ENCODE results near the gene ARHGEF4.
A peak's percentile ranks its signal among the peaks of the same experiment; 100 is the strongest.

ARHGEF4 gene

GRCh38 chr2:131085646-131086045, 248.9 kb downstream of the ARHGEF4 start:
- no peak for DNase-seq (ENCODE audit: low spot score)

GRCh38 chr2:131092458-131093005, 255.8 kb downstream of the ARHGEF4 start:
- DNase-seq (ENCODE audit: low spot score), result no peak

GRCh38 chr2:131093006-131093695, 256.4 kb downstream of the ARHGEF4 start, which contains the start of gene FAM168B:
TSS of gene FAM168B (minus strand) at chr2:131093460. CDS start at chr2:131082646, 10,814 bp downstream.
- DNase-seq (ENCODE audit: low spot score), result peak; percentile 96

GRCh38 chr2:131093696-131094462, 257.2 kb downstream of the ARHGEF4 start:
- no peak for DNase-seq (ENCODE audit: low spot score)

- no peak for DNase-seq (ENCODE audit: low spot score)
Measured at GRCh38 chr2:131094463-131095281, 258.0 kb downstream of the ARHGEF4 start.
